HepG2 (cell line): ENCODE results near the gene KCND3. TPM values are rescaled to one million over a fixed set of nuclear protein-coding genes. Genes with fewer than 3 reads are reported as not detected.

Experiments
- ATAC-seq: fragments of 200-7000 bp; cut with Tn5 transposase; 3 replicates; pipeline ENCODE4 v1.9.1; 2020; ENCODE audit warnings: mild to moderate bottlenecking, moderate library complexity
- BruUV-seq: library from RNA; stranded (reverse); fragments of 400-500 nt; replicated peaks from 2 replicates; lab custom pipeline; 2021; lab: Mats Ljungman, UMichigan
- CTCF ChIA-PET: fragments of 300-600 bp; formaldehyde crosslinking; extraction: SDS; loops from one replicate; lab custom pipeline; 2021; ENCODE audit warnings: low total read pairs, inconsistent platforms, low intra/inter-chr PET ratio; lab: Yijun Ruan, JAX
- POLR2A ChIA-PET: fragments of 350-600 bp; sonication (Branson Sonifier 250); formaldehyde crosslinking; loops from one replicate; lab custom pipeline; 2020; ENCODE audit warnings: antibody characterized with exemption, inconsistent platforms; lab: Yijun Ruan, JAX
- DNase-seq: peaks from one replicate; pipeline ENCODE4 v3.0.0-alpha.2; 2015; ENCODE audit warnings: low spot score
- FAIRE-seq: peaks from 3 replicates; lab custom pipeline; 2011; peaks lifted over from hg19 to GRCh38; lab: Jason Lieb, UNC
- H2AFZ ChIP-seq: one replicate; pipeline ENCODE4 v1.6.1; 2011; ENCODE audit warnings: low read length, inconsistent platforms
- H3K27ac ChIP-seq: fragments of 300-600 bp; 3 replicates; pipeline ENCODE4 v1.8.0; 2011; ENCODE audit warnings: mixed run types, mild to moderate bottlenecking, mixed read lengths, low read length, inconsistent platforms; ENCODE audit not compliant: insufficient read depth; ENCODE audit errors: extremely low read length
- H3K27me3 ChIP-seq, 2 experiments: fragments of 200-600 bp in 1 of 2; 2 replicates in 1 of 2; 3 replicates in 1 of 2; pipeline versions ENCODE4 v1.6.0 to v1.8.0; 2011; ENCODE audit warnings: low read length in 2 of 2, mild to moderate bottlenecking in 2 of 2, moderate library complexity in 2 of 2, inconsistent platforms in 1 of 2; ENCODE audit not compliant: insufficient read depth in 2 of 2, control insufficient read depth in 1 of 2
- H3K36me3 ChIP-seq, 2 experiments: fragments of 200-600 bp in 1 of 2; replicated peaks in 1 of 2; 2 replicates in 1 of 2; 3 replicates in 1 of 2; pipeline versions ENCODE4 v1.5.1 to v1.8.0; 2011; ENCODE audit warnings: low read length in 2 of 2, inconsistent platforms in 1 of 2; ENCODE audit not compliant: insufficient read depth in 2 of 2, control insufficient read depth in 1 of 2
- H3K4me1 ChIP-seq: 2 replicates; pipeline ENCODE4 v1.5.1; 2012; ENCODE audit warnings: low read length, inconsistent platforms; ENCODE audit not compliant: insufficient read depth
- H3K4me2 ChIP-seq: 2 replicates; pipeline ENCODE4 v1.6.0; 2011; ENCODE audit warnings: low read depth, low read length, inconsistent platforms
- H3K4me3 ChIP-seq, 3 experiments: fragments of 200-600 bp in 1 of 3; sonication (generic), shearing (Covaris generic) in 1 of 3; replicated peaks in 1 of 3; 2 replicates each; pipeline ENCODE4 v1.5.1; 2011 to 2016; ENCODE audit warnings: low read length in 3 of 3, inconsistent platforms in 2 of 3, low read depth in 2 of 3, mild to moderate bottlenecking in 2 of 3, control low read depth in 1 of 3, mixed read lengths in 1 of 3; ENCODE audit not compliant: insufficient read depth in 1 of 3
- H3K79me2 ChIP-seq: one replicate; pipeline ENCODE4 v1.6.1; 2011; ENCODE audit warnings: low read length, inconsistent platforms; ENCODE audit not compliant: insufficient read depth
- H3K9ac ChIP-seq: 2 replicates; pipeline ENCODE4 v1.6.0; 2011; ENCODE audit warnings: mild to moderate bottlenecking, low read depth, low read length, inconsistent platforms; ENCODE audit not compliant: insufficient read depth
- H3K9me3 ChIP-seq: 2 replicates; pipeline ENCODE4 v1.5.1; 2012; ENCODE audit warnings: mild to moderate bottlenecking, low read length
- H4K20me1 ChIP-seq: 2 replicates; pipeline ENCODE4 v1.6.0; 2011; ENCODE audit warnings: inconsistent platforms, mild to moderate bottlenecking, low read length, moderate library complexity; ENCODE audit not compliant: insufficient read depth
- GLI4 ChIP-seq: sonication (generic); formaldehyde crosslinking; IDR thresholded peaks from 2 replicates; pipeline ENCODE4 v1.5.1; 2020; ENCODE audit warnings: missing genetic modification reagents, mild to moderate bottlenecking, moderate library complexity, borderline replicate concordance
- HNRNPH1 ChIP-seq: fragments of 200-400 bp; formaldehyde crosslinking; optimal IDR thresholded peaks from 2 replicates; pipeline ENCODE3; 2017; ENCODE audit warnings: mild to moderate bottlenecking, low read depth, low read length
- MAFG ChIP-seq: sonication (generic); formaldehyde crosslinking; IDR thresholded peaks from 2 replicates; pipeline ENCODE4 v1.5.1; 2020; ENCODE audit warnings: mild to moderate bottlenecking, missing genetic modification reagents
- ZBTB40 ChIP-seq, 2 experiments: fragments of 450-650 bp in 1 of 2; sonication (generic) in 1 of 2; formaldehyde crosslinking in 1 of 2; IDR thresholded peaks; 2 replicates each; pipeline versions ENCODE4 v1.6.1 to v1.8.0; 2016 to 2022; ENCODE audit warnings: antibody characterized with exemption in 1 of 2, mild to moderate bottlenecking in 1 of 2, missing genetic modification reagents in 1 of 2
- ZNF282 ChIP-seq: fragments of 450-650 bp; IDR thresholded peaks from 2 replicates; pipeline ENCODE4 v1.6.1; 2018; ENCODE audit not compliant: partially characterized antibody
- ZNF337 ChIP-seq: sonication (generic); formaldehyde crosslinking; IDR thresholded peaks from 2 replicates; pipeline ENCODE4 v1.5.1; 2020; ENCODE audit warnings: missing genetic modification reagents, low read depth, mild to moderate bottlenecking, borderline replicate concordance
- ZNF639 ChIP-seq: conservative IDR thresholded peaks from 2 replicates; pipeline ENCODE4 v1.6.1; 2018; ENCODE audit warnings: missing genetic modification reagents
- ZNF788 ChIP-seq: sonication (generic); formaldehyde crosslinking; IDR thresholded peaks from 2 replicates; pipeline ENCODE4 v1.5.0; 2020; ENCODE audit warnings: mild to moderate bottlenecking, missing genetic modification reagents, borderline replicate concordance
- ZNF883 ChIP-seq: sonication (generic); formaldehyde crosslinking; IDR thresholded peaks from 2 replicates; pipeline ENCODE4 v1.5.1; 2020; ENCODE audit warnings: mild to moderate bottlenecking, missing genetic modification reagents; ENCODE audit errors: not compliant biosample characterization
- WGBS: methylation state at CpG from one replicate; pipeline ENCODE4 v1.1.6; 2017; ENCODE audit warnings: low lambda C conversion rate; 5-methylcytosine and 5-hydroxymethylcytosine counted together
- in situ Hi-C: cut with HindIII; loops from 2 replicates; pipeline ENCODE4 v1.10.0; 2017; ENCODE audit warnings: low pct_unique_long_range_greater_than_20kb; ENCODE audit not compliant: extremely low pct_ligation_motif_present
- intact Hi-C: fragments of 100-400 bp; cut with micrococcal nuclease; formaldehyde crosslinking; loops from one replicate; pipeline ENCODE4 v1.10.0; 2022; ENCODE audit not compliant: unreplicated experiment
- polyA plus RNA-seq, 8 experiments: library from polyadenylated mRNA; depleted of rRNA in 3 of 8; stranded (reverse) in 7 of 8; unstranded in 1 of 8; fragments of >200 nt; fragmentation: Illumina TruSeq in 4 of 8; extraction: Trizol in 4 of 8; gene quantifications; 2 replicates each; pipeline versions ENCODE4 v1.2.1 to v1.2.3, GENCODE V29; 2011 to 2016; ENCODE audit warnings: low read depth in 4 of 8, missing spikeins in 1 of 8, mixed read lengths in 1 of 8; ENCODE audit not compliant: insufficient read depth in 1 of 8
- total RNA-seq, 5 experiments: library from RNA; depleted of rRNA; stranded (reverse); fragments of >200 nt; fragmentation: Illumina TruSeq; extraction: Trizol; gene quantifications; 2 replicates each; pipeline ENCODE4 v1.2.3, GENCODE V29; 2016; ENCODE audit warnings: low read depth in 1 of 5
- TF ChIP-seq, protein P1 (sequence below): sonication (generic); formaldehyde crosslinking; IDR thresholded peaks from 2 replicates; pipeline ENCODE4 v1.5.0; 2020; ENCODE audit warnings: mild to moderate bottlenecking, missing genetic modification reagents, moderate library complexity

The KCND3 gene
- total and polyA plus RNA-seq, 2 of the 13 experiments (the other 11 are each of a cell fraction or from before 2014, with no cell fraction given) = 0.04 TPM; not detected in 1

- in situ Hi-C loops = no loop called here
- BruUV-seq = no TSS peak
These were observed 44.8 kb upstream of the KCND3 start for GRCh38 chr1:112034277-112034676.

More at GRCh38 chr1:112034277-112034676, 44.8 kb upstream of the KCND3 start:
- FAIRE-seq (no peak), ATAC-seq (no peak), DNase-seq (no peak)
- Histone ChIP-seq H3K4me1 (no peaks in the 10 kb centered on the region), H3K79me2 (no peaks in the 10 kb centered on the region), H3K27me3 (no peaks in the 10 kb centered on the region), H3K9ac (no peak overlapping the region), H2AFZ (no peak overlapping the region), H4K20me1 (no peaks in the 10 kb centered on the region), H3K36me3 (no peaks in the 10 kb centered on the region), H3K4me3 (no peak overlapping the region), H3K27ac (no peak overlapping the region), H3K9me3 (no peaks in the 10 kb centered on the region), H3K4me2 (no peak overlapping the region)
- TF ChIP-seq ZNF788 (CRISPR knock-in tag) (no peak), MAFG (no peak), ZBTB40 (IDR thresholded peaks at IDR 0.05) (no peak), ZBTB40 (CRISPR knock-in tag; IDR thresholded peaks at IDR 0.05) (no peak), ZNF337 (CRISPR knock-in tag) (no peak), ZNF883 (CRISPR knock-in tag) (no peak), GLI4 (CRISPR knock-in tag) (no peak), ZNF639 (no peak), HNRNPH1 (no peak), ZNF282 (no peak)
- TF ChIP-seq, protein P1, sequence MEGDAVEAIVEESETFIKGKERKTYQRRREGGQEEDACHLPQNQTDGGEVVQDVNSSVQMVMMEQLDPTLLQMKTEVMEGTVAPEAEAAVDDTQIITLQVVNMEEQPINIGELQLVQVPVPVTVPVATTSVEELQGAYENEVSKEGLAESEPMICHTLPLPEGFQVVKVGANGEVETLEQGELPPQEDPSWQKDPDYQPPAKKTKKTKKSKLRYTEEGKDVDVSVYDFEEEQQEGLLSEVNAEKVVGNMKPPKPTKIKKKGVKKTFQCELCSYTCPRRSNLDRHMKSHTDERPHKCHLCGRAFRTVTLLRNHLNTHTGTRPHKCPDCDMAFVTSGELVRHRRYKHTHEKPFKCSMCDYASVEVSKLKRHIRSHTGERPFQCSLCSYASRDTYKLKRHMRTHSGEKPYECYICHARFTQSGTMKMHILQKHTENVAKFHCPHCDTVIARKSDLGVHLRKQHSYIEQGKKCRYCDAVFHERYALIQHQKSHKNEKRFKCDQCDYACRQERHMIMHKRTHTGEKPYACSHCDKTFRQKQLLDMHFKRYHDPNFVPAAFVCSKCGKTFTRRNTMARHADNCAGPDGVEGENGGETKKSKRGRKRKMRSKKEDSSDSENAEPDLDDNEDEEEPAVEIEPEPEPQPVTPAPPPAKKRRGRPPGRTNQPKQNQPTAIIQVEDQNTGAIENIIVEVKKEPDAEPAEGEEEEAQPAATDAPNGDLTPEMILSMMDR (CRISPR knock-in tag) = no peak
- intact Hi-C loops = no loop called here
- CTCF ChIA-PET = no interaction called here
- WGBS = 38% methylated on average over 1 of the region's 1 CpG
- POLR2A ChIA-PET = no interaction called here
